LNCaP clone FGC (cell line): ENCODE measurements around the gene ITGA5.

ENCODE experiments used
- DNase-seq: peaks from one replicate; pipeline ENCODE4 v3.0.0-alpha.2; 2011; ENCODE audit warnings: low read depth
- H3K4me3 ChIP-seq: 2 replicates; pipeline ENCODE4 v1.5.1; 2011; ENCODE audit warnings: mild to moderate bottlenecking, low read depth, low read length, control low read depth
- TF ChIP-seq, protein P1 (sequence below): IDR thresholded peaks from 2 replicates; pipeline ENCODE4 v1.5.1; 2012; ENCODE audit warnings: mild to moderate bottlenecking; ENCODE audit not compliant: control insufficient read depth, insufficient read depth; ENCODE audit errors: extremely low read depth

The ITGA5 gene

DNA sequence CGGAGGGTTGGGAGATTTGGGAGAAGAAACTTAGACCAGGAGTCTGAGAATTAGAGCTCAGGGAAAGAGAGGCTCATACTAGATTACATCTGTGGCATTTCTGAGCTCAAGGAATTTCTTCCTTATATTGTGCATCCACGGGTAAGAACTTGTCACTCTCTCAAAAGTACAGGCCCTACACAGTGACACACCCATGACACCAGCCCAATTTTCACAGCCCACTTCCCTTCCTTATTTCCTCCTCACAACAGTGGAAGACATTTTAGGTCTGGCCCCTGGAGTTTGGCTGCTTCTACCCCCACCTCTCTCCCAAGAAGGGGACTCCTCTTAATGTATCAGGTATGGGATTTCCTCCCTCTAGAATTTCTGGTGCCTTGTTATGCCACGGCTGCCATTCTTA lies 25.3 kb downstream of the ITGA5 start:
- no peak for DNase-seq
- TF ChIP-seq, protein P1, sequence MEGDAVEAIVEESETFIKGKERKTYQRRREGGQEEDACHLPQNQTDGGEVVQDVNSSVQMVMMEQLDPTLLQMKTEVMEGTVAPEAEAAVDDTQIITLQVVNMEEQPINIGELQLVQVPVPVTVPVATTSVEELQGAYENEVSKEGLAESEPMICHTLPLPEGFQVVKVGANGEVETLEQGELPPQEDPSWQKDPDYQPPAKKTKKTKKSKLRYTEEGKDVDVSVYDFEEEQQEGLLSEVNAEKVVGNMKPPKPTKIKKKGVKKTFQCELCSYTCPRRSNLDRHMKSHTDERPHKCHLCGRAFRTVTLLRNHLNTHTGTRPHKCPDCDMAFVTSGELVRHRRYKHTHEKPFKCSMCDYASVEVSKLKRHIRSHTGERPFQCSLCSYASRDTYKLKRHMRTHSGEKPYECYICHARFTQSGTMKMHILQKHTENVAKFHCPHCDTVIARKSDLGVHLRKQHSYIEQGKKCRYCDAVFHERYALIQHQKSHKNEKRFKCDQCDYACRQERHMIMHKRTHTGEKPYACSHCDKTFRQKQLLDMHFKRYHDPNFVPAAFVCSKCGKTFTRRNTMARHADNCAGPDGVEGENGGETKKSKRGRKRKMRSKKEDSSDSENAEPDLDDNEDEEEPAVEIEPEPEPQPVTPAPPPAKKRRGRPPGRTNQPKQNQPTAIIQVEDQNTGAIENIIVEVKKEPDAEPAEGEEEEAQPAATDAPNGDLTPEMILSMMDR, result no peak
- H3K4me3 ChIP-seq, result no peak overlapping the region

DNA sequence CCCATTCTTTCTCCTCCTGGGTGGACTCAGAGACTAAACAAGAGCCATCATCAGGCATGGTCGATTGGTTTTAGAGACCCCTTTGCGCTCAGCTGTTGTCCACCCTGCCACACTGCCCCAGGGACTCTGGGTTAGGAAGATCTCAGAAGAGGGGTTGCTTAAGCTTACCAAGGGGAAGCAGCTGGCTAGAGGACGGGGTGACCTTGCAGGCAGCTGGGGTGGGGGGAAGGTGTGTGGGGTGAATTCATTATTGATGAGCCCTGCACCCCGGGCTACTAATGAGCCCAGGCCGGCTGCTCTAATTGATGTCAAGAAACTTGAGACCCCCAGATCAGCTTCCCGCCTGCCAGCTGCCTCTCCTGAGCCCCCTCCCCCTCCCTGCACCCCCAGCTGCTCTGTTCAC lies 25.9 kb downstream of the ITGA5 start:
- TF ChIP-seq, protein P1, result no peak
- H3K4me3 ChIP-seq, result no peak overlapping the region
- no peak for DNase-seq

DNA sequence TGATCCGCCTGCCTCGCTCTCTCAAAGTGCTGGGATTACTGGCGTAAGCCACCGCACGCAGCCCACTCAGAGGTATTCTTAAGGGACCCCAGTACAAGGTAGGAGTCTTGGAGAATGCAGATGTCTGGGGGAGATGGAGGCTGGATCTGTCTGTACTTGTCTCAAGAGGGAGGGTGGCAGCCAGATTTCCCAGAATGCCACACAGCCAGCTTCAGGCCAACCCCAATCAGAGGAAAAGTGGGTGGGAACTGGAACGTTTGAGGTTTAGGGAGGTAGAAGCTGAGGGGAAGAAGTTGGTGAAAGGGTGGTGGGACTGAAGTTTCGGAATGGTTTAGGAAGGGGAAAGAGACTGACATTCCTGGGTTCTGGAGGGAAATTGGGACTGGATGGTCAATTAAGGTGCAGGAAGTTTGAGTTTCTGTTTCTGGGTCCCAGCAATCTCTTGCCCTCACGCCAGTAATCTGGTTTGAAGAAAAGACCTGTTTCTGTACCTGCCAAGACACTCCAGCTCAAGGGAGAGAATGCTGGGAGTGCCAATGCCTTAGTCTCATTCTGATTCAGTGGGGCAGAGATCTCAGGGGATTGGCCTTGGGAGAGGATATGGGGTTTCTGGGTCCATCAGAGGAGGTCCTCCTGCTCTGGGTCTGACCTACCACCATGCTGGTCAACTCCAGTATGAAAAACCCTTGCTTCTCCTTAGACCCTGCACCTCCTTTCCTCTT lies 26.4 kb downstream of the ITGA5 start:
- DNase-seq, result no peak
- no peak overlapping the region for H3K4me3 ChIP-seq
- TF ChIP-seq, protein P1, result no peak

DNA sequence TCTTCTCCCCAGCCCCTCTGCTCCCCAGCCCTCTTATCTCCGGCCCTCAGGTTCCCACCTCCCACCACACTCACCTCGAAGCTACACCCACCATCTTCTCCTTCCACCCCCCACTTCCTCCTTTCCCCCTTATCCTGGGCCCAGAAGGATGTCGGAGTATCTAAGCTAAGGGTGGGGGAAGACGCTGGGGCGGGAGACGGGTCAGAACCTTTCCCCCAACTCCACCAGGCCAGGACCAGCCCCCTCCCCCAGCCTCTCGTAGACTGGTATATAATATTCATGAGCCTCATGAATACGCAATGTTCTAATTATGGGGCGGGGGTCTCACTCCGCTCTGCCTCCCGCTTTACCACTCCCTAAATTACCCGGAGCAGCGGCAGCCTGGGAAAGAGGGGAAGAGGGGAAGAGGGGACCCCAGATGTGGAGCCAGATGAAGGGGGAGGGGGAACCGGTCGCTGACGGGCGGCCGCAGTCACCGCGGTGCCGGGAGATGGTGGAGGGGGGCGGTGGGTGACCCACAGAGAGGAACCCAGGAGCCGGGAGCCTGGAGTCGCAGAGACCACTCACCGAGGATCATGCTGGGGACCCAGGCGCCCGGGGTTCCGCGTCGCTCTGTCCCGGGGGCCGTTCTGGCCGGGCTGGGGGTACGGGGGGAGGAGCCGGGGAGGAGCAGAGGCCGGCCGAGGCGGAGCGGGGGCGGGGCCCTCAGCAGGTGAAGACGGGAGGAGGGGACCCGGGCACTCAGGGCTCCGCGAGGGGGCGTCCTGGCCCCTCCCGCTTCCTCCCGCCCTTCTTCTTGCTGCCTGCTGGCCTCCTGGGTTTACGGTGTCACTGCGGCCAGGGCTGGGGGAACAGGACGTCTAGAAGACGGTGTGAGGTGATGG lies 28.2 kb downstream of the ITGA5 start:
- TF ChIP-seq, protein P1, result peak; percentile 43; the same call in 1 of the 2 replicates
- peak overlapping the region; percentile 59 for H3K4me3 ChIP-seq
- no peak for DNase-seq

DNA sequence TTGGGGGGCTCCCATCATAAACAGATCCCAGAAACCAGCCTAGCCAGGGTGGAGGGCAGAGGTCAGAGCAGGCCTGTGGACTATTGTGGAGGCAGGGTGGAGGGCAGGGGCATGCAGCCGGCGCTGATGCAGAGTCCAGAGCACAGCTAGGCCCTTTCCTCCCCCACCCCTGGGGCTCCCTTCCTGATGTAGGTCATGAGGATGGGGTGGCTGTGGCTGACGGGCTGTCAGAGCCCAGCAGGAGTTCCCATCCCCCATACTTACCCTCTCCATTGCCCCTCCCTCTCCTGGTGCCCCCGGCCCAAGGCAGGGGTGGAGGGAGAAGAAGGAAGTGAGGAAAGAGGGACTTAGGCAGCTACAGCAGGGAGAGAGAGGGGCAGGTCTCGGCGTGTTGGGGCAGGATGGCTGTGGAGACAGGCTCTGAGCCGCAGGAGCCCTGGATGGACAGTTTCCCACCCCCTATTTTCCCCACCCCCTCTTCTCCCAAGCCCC lies 28.8 kb downstream of the ITGA5 start:
- DNase-seq, result no peak
- TF ChIP-seq, protein P1, result no peak
- peak overlapping the region; percentile 59 for H3K4me3 ChIP-seq

DNA sequence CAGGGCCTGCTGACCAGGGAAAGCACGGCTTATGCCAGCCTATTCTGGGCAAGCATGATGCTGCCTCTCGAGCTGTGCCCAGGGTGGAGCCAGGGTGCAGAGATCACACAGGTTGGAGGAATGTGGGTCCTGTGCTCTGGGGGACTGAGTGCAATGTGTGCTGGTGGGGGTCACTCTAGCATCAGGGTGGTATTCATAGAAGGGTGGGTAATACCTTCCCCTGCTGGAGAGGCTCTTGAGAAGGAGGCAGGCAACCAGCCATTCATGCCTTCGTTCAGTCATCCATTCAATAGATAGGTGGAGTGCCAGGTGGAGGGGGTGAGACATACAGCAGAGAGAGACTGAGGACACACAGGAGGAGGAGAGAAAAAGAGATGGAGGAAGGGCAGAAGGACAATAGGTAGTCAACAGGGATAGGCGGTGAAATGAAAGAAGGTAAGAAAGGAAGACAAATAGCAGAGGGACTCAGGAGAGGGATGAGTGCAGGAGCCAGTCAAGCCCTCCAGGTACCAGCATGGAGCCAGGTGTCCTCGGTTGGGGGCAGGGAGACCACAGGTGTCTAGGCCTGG lies 29.4 kb downstream of the ITGA5 start:
- DNase-seq, result no peak
- TF ChIP-seq, protein P1, result no peak
- H3K4me3 ChIP-seq, result no peak overlapping the region
